GM12891 (cell line): ENCODE results near the gene KRT28.
A peak's percentile ranks its signal among the peaks of the same experiment; 100 is the strongest.

ENCODE experiments used
- DNase-seq: peaks from one replicate; pipeline ENCODE4 v3.0.0; 2011; ENCODE audit warnings: low spot score; ENCODE audit not compliant: insufficient read length
- FAIRE-seq: peaks from 2 replicates; lab custom pipeline; 2011; peaks lifted over from hg19 to GRCh38; lab: Jason Lieb, UNC
- PAX5 ChIP-seq: IDR thresholded peaks from 2 replicates; pipeline ENCODE4 v1.6.1; 2011; ENCODE audit warnings: low read length, moderate library complexity, mild to moderate bottlenecking; ENCODE audit not compliant: insufficient read depth, severe bottlenecking
- POLR2A ChIP-seq: IDR thresholded peaks from 2 replicates; pipeline ENCODE4 v1.6.1; 2011; ENCODE audit warnings: low read depth, low read length, control low read depth
- POLR2AphosphoS5 ChIP-seq: IDR thresholded peaks from 2 replicates; pipeline ENCODE4 v1.6.1; 2011; ENCODE audit warnings: low read depth, low read length, control low read depth
- POU2F2 ChIP-seq: IDR thresholded peaks from 2 replicates; pipeline ENCODE4 v1.6.1; 2011; ENCODE audit warnings: low read depth, mild to moderate bottlenecking, control low read depth, low read length, moderate library complexity
- SPI1 ChIP-seq: IDR thresholded peaks from 2 replicates; pipeline ENCODE4 v1.6.1; 2011; ENCODE audit warnings: low read depth, low read length, control low read depth
- TAF1 ChIP-seq: IDR thresholded peaks from 2 replicates; pipeline ENCODE4 v1.6.1; 2011; ENCODE audit warnings: low read depth, low read length, control low read depth

KRT28 gene

DNA sequence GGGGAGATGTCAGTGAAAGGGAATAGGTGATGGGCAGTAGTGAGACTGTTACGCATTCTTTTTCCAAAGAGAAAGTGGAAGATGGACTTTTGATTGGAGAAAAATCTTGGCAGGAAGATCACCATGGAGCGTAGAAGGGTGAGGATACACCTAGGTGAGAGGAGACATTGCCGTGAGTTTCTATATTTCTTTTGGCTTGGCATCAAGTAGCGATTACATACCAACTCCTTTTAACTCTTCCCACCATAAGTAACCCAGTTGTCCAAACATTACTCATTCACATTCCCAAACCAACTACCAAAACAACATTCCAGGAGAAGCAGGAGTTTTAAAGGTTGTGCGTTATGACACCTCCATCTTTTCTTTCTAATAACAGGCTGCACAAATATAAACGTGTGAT, 10.7 kb upstream of the KRT28 start:
- FAIRE-seq, result no peak
- DNase-seq, result no peak
- no peak for TF ChIP-seq PAX5
- TF ChIP-seq SPI1, result no peak
- no peak for TF ChIP-seq TAF1
- no peak for TF ChIP-seq POLR2AphosphoS5
- no peak for TF ChIP-seq POU2F2
- no peak for TF ChIP-seq POLR2A

DNA sequence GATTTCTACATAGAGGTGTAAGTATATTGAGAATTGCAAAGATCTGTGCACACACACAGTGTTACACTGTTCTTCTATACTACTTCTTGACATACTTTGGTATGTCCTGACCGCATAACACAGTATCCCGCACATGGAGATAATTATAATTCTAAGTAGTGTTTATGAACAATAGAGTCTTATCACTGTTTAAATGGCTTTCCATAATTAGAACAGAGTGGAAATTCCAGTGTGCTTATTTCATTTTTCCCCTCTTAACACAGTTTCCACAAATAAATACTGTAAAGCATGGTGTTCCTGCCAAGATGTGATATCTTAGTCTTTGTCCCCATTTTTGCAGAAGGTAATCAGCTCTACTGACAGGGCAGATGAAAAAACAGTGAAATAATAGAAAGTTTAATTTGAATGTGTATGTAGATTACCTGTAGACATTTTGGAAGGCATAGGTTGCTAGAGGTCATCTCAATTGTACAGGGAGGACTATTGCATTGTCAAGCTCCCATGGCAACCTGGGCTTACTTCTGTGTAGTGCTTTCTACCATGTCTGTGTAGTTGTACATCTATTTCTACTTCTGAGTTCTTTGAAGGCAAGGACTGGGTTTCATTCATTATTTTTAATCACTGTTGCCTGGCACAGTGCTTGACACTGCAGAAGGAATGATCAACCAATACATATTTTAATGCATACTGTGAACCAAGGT, 10.1 kb upstream of the KRT28 start:
- TF ChIP-seq POU2F2 (no peak), PAX5 (no peak), POLR2A (no peak), SPI1 (no peak), POLR2AphosphoS5 (no peak), TAF1 (no peak)
- no peak for FAIRE-seq

DNA sequence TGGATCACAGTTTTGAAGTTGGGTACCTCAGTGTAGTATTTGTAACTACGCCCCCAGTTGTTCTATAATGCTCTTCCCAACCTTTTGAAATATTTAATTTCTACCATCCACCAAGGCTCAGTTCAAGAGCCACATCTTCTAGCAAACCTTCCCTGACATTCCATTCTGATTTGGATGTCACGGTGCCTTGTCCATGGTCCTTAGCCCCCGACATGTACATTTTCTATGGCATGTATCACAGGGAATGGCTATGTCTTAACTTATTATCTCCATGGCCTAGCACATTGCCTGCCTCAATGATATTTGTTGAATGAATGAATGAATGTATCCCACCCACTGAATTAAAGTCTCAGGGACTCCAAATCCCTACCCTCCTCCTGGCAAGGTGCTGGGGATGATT, 6.4 kb upstream of the KRT28 start:
- FAIRE-seq, result no peak
- TF ChIP-seq PAX5 (no peak), POU2F2 (no peak), TAF1 (no peak), POLR2AphosphoS5 (no peak)
- no peak for DNase-seq

More for the DNA sequence above, 10.1 kb upstream of the KRT28 start:
- DNase-seq, result no peak

DNA sequence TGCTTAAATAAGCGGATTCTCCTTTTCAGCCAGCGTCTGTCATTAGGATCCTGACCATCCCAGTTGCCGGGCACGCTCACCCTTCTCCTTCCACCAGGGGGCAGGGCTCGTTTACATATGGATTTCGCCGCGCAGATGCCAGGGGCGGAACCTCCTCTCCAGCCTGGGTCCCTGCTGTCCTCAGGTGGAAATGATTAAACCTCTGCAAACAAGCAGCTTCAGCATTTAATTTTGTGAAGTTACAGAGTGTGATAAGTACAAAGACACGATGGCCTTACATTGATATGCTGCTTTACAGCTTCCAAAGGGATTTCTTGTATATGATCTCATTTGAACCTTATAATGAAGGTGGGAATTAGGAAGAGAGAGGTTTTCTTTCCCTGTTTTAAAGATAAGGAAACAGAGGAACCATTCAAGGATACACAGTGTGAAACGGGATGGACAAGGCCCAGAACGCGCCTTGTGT, 3.9 kb upstream of the KRT28 start:
- DNase-seq, result peak; percentile 43
- 0 out of 2 replicates have a peak, but pooled peaks have one; percentile 39 for TF ChIP-seq POU2F2
- no peak for TF ChIP-seq POLR2AphosphoS5
- FAIRE-seq, result peak; percentile 88

DNA sequence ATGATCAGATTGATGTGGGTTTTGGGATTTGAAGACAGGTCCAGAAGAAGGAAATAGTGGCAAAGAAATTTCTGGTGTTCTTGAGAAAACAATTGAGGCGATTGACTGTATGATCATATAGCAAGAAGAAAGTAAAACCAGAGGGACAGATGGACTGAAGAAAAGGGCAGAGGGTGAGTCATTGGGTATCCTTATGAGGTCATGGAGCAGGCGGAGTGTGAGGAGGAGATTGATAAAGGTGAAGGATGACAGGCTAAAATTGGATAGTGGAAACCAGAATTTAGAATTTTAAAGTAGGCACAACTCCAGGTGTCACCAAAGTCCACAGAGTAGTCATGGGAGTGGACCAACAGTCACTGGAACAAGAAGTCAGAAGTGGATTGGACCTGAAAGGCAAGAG, 1.4 kb upstream of the KRT28 start:
- TF ChIP-seq POU2F2, result no peak
- no peak for TF ChIP-seq POLR2AphosphoS5
- TF ChIP-seq POLR2A, result no peak
- no peak for TF ChIP-seq SPI1
- TF ChIP-seq PAX5, result no peak
- no peak for TF ChIP-seq TAF1
- no peak for DNase-seq
- FAIRE-seq, result no peak

DNA sequence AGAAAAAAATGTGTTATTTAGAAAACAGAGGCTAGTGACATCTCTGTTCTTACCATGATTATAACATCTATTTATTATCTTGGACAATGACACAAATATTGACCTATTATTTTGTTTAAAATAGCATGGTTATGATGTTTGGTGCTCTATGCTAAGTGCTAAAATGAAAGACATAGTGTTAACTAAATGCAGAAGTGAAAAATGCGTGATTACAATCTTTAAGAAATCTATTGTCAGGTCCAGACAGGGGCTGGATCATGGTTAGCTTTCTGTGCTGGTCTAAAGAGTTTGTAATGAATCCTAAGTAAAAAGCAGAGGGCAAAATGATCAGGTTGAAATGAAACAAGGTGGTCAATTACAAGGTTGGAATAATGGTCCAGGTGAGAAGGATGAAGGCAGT, 622 bp upstream of the KRT28 start:
- FAIRE-seq, result no peak
- DNase-seq, result no peak
- TF ChIP-seq POLR2A, result no peak
- TF ChIP-seq SPI1, result peak; percentile 68

DNA sequence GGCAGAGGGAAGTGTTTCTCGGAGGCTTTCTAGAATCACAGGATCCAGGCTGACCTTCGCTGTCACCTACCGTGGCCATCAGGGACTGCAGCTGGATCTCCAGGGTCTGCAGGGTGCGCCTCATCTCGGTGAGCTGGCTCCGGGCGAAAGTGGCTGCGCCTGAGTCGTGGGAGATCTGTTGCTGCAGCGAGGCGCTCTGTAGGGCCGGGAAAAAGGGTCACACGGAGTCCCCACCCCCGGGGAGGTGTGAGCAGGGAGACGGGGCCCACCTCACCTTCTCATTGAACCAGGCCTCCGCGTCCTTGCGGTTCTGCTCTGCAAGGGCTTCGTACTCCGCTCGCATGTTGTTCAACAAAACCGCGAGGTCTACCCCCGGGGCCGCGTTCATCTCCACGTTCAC, 2.9 kb downstream of the KRT28 start:
- DNase-seq (no peak), FAIRE-seq (no peak)
- no peak for TF ChIP-seq POLR2A
- no peak for TF ChIP-seq SPI1
- no peak for TF ChIP-seq TAF1
- no peak for TF ChIP-seq POLR2AphosphoS5
- TF ChIP-seq PAX5, result no peak
- no peak for TF ChIP-seq POU2F2

DNA sequence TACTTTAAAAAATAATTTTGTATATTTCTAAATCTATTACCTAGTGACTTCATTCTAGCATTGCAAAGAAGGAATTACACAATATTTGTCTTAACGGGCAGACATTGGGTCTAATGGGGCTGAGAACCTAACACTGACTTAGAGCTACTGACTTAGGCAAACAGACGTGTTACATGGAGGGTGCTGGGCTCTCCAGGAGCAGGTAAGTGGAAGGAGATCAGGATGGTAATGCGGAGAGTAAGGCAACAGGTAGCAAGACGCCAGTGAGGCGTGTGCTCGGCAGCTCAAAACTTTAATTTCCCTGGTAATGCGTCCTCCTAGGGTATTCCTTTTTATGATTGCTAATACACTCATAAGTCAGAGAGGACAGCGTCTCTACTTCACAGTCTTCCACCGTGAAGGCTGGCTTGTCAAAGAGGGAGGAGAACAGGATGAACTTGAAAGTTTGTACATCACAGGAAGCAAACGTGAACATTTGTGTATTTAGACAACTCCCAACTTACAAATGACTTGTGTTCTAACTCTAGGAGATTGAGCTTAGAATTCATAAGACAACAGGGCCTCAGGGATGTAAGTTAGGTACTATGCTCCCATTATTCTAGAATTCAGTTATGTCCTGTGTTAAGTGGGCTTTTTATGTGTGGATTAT, 4.6 kb downstream of the KRT28 start:
- FAIRE-seq, result no peak
- TF ChIP-seq PAX5 (no peak), POLR2AphosphoS5 (no peak), POU2F2 (no peak)
- no peak for DNase-seq

DNA sequence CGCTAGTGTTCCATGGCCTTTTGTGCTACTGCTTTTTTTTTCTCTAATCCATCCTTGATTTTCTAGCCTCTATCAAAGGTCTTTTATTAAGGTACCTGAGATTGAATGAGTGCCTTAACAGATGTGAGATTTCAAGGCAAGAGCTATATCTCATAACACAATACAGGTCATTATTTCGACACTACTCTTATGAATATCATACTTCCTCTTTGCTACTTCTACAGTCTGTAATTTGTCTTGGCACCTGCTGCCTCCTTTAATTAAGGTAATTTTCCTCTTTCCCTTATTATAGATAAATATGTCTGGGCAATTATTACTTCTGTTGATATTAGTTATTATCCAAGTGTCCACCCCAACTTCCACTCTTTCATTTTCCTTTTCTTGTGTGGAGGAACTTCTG, 5.3 kb downstream of the KRT28 start:
- no peak for TF ChIP-seq POLR2AphosphoS5
- TF ChIP-seq SPI1, result no peak
- TF ChIP-seq TAF1, result no peak
- TF ChIP-seq POU2F2, result no peak
- no peak for TF ChIP-seq POLR2A
- TF ChIP-seq PAX5, result no peak
- DNase-seq (no peak), FAIRE-seq (no peak)

DNA sequence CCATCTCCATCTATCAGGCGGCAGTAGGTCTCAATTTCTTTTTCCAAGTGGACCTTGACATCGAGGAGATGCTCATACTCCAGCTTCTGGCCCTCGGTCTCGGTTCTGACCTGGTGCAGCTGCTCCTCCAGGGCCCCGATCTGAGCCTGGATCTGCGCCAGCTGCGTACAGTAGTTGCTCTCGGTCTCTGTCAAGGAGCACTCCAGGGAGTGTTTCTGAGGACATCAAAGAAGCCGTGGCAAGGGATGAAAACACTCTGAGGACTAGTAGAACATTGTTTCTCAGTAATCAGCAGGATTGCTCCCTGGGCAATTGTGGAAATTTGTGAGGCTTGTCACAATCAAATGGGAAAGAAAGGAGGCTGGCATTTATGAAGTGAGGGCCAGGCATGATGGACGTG, 5.9 kb downstream of the KRT28 start:
- TF ChIP-seq POLR2A (no peak), POU2F2 (no peak), POLR2AphosphoS5 (no peak), SPI1 (no peak), PAX5 (no peak), TAF1 (no peak)
- FAIRE-seq, result no peak
- DNase-seq, result no peak
